Measurements from ENCODE around the gene IPO9.
"Not testable (repeated sequence)": the region's sequence is repeated elsewhere in the genome, so short reads cannot be mapped to it uniquely, and the experiment has no call there.

IPO9 gene

GRCh38 chr1:201810466-201811216 is 18.3 kb upstream of the IPO9 start:
- DNase-seq = no peak

GRCh38 chr1:201813226-201813625 is 15.7 kb upstream of the IPO9 start:
- DNase-seq = no peak

DNA sequence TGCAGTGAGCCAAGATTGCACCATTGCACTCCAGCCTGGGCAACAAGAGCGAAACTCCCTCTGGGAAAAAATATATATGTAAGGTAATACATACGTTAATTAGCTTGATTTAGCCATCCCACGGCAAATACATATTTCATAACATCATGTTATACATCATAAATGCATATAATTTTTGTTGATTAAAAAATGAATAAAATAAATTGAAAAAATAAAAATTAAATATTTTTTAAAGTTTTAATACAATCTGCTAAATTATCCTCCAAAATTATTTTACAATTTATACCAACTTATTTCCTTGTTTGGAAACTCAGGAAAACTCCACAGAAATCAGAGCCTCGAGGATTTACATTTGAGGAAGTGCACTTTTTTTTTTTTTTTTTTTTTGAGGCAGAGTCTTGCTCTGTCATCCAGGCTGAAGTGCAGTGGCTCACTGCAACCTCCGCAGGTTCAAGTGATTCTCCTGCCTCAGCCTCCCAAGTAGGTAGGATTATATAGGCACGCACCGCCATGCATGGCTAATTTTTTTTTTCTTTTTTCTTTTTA is 12.6 kb upstream of the IPO9 start:
- DNase-seq = no peak

- no peak for DNase-seq
These were observed 9.8 kb upstream of the IPO9 start for GRCh38 chr1:201818971-201819750.

- DNase-seq = no peak
These were observed 8.5 kb upstream of the IPO9 start for GRCh38 chr1:201820413-201820812.

DNA sequence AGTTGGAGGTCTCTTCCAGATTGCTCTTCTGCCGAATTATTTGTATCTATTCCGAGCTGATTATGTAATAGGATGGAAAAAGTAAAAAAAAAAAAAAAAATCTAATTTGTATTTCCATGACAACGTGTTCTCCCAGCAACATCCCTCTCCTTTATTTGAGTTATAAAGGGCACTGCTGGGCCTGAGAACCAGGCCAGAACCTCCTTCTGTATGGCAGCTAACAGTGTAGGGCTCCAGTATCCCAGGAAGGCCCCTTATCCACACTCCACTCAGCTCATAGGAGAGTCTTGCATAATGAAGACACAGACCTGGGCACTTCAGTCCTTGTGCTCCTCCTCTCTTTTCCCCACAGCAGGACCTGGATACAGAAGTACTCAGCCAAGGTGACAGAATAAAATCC is 3.7 kb upstream of the IPO9 start:
- no peak for DNase-seq

DNA sequence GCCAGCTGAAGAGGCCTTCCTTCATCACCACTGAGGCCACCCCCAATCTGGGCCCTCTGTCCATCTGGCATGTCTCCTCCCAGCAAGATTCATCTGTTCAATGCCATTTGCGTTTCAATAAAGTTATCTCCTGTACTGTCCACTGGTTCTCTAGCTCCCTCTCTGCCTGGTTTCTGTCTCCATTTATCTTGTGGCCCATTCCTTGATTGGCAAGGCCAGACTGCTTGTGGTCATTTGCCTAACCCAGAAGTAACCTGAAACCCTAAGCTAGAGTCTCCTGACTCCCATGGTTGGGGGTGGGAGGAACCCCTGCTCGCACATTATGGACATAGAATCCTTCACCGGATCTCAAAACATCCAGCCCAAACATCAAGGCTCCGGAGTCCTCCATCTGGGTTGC is 2.1 kb upstream of the IPO9 start:
- no peak for DNase-seq

DNA sequence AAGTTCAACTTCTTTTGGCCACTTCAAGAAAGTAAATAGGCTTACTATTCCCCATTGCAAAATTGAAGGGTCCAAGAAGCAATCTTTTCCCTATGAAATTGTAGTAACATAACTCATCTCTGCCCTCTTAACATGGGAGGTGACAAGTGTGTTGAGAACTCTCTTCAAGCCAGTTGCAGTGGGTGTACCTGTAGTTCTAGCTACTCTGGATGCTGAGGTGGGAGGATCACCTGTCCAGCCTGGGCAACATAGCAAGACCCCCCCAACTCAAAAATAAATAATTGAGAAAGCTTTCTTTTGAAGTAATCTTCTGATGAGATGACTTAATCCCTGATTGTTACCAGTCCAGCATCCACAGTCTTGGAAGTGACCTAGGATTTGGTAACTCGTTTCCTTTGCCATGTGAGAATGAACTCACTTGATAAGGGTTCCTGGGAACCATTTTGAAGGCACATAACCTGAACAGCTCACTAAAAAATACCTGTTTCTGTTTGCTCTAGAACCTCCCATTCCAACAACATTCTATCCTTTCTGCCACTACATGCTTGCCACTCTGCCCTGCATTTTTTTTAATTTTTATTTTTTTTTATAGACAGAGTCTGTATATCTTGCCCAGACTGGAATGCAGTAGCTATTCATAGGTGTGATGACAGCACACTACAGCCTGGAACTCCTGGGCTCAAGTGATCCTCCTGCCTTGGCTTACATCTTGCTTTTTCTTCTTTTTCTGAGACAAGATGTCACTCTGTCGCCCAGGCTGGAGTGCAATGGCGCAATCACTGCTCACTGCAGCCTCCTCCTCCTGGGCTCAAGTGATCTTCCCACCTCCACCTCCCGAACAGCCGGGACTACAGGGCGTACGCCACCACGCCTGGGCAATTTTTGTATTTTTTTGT is 1.4 kb upstream of the IPO9 start:
- DNase-seq = peak; percentile 17

- DNase-seq = peak; percentile 68
These were observed 639 bp upstream of the IPO9 start for GRCh38 chr1:201828217-201828819.

- no peak for DNase-seq
These were observed 2.4 kb downstream of the IPO9 start for GRCh38 chr1:201831371-201831770.

DNA sequence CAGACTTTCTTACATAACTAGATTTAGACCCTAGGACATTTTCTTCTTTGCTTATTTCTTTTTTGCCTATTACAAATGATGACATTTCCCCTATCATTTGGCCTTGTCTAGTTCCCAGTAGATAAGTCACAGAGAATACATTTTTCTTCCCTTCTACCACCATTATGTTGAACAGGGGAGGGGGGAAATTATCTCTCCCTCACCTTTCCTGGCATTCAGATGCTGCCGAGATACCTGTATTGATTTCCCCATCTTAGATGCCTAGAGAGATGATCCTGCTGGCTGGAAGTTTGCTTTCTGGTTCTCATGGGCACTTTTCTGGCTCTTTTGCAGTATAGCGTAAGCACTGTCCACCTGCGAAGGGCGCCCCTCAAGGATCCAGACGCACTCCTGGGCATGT is 5.7 kb downstream of the IPO9 start:
- DNase-seq = no peak

DNA sequence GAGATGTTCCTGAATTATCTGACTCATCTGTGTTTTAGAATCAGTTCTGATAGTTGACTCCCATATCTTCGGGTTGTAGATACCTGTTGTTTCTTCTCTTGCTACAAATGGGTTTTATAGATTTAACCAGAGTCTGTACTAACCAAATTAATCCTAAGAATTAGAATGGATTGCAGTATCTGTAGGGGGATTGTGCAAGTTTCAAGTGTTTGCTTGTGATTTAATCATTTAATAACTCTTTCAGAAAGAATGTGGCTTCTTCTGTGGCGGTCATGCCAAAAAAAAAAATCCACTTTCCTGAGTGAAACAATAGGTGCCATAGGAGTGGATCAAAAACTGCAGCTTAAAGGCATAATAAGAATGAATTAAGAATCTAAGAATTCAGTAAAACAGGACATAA is 9.4 kb downstream of the IPO9 start:
- no peak for DNase-seq

DNA sequence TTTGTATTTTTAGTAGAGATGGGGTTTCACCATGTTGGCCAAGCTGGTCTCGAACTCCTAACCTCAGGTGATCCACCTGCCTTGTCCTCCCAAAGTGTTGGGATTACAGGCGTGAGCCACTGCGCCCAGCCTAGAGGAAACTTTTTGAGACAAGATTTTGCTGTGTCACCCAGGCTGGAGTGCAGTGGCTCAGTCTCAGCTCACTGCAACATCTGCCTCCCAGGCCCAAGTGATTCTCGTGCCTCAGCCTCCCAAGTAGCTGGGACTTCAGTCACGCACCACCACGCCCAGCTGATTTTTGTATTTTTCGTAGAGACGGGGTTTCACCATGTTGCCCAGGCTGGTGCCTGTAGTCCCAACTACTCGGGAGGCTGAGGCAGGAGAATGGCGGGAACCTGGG is 10.1 kb downstream of the IPO9 start:
- not testable (repeated sequence) for DNase-seq

GRCh38 chr1:201840055-201840454 is 11.1 kb downstream of the IPO9 start:
- no peak for DNase-seq

DNA sequence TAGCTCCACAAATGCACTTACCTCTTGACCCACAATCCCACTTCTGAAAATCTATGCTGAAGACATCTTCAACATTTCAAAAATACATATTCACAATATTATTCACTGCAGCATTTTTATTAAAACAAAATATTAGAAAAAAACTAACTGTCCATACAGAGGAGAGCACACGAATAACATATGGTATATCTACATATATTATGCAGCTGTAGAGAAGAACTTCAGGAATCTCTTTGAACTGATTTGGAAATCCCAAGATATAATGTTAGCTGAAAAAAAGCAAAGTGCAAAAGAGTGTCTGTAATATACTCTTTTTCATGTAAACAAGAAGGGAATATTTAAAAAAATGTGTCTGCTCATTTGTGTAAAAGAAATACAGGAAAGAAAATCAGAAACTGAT is 11.5 kb downstream of the IPO9 start:
- DNase-seq = no peak

- no peak for DNase-seq
These were observed 12.4 kb downstream of the IPO9 start for GRCh38 chr1:201841265-201841912.

GRCh38 chr1:201842472-201843027 is 13.6 kb downstream of the IPO9 start:
- DNase-seq = no peak

DNA sequence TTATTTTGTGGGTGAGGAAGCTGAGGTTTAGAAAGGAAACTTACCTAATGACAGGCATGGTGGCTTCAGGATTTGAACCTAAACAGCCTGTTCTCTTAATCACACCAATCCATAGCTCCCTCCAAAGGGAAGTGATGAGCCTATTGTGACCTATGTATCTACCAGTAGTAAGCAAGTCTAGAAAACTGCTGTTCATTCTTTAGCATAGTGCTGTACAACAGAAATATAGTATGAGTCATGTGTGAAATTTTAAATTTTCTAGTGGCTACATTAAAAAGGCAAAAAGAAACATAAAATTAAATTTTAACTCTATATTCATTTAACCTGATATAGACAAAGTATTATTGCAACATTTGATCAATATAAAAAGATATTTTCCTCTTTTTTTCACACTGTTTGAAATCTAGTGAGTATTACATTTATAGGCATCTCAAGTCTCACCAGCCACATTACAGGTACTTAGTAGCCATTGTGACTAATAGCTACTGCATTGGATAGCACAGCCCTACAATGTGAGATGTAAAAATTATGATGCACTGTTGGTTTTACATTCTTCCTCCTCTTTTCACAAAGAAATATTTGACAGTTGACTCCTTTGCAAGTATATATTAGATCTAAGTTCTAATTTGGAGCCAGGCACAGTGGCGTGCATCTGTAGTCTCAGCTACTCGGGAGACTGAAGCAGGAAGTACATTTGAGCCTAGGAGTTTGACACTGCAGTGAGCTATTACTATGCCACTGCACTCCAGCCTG is 16.6 kb downstream of the IPO9 start:
- no peak for DNase-seq

DNA sequence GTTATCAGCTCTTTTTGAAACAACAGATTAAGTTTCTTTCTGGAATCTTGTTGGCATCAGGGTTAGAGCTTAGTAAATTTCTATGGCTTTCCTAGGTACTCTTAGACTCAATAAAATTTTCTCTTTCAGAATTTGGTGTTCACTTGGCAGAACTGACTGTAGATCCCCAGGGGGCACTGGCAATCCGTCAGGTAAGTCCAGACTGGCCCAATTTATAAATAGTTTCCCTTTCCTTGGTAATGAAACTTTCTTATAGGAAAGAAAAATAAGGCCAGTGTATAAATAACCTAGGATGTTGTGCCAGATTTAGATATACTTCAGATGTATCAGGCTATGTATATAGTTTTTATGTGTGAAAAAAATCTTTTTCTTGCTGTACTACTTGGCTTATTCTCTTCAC is 18.2 kb downstream of the IPO9 start:
- DNase-seq = no peak

GRCh38 chr1:201848230-201848629 is 19.3 kb downstream of the IPO9 start:
- DNase-seq = no peak

All from NCI-H69 (cell line).